Heart left ventricle (tissue), 16 donors: ENCODE data around the gene ATP13A2. TPM values are rescaled to one million over a fixed set of nuclear protein-coding genes. Genes with fewer than 3 reads are reported as not detected.

ENCODE experiments used
- ATAC-seq, 4 donors: fragments of 200-7000 bp; cut with Tn5 transposase; one replicate each; pipeline ENCODE4 v1.9.1; 2020 to 2022; ENCODE audit warnings: moderate library complexity in 4 of 4, mild to moderate bottlenecking in 3 of 4, moderate number of reproducible peaks in 1 of 4
- DNase-seq, 5 donors: peaks; one replicate each; pipeline ENCODE4 v3.0.0-alpha.2; 2020
- H3K27ac ChIP-seq, 12 donors: fragments of 200-600 bp; sonication (generic) in 4 of 12; one replicate each; pipeline versions ENCODE4 v1.5.0 to v1.8.0; 2016 to 2022; ENCODE audit warnings: mild to moderate bottlenecking in 2 of 12
- H3K27me3 ChIP-seq, 9 donors: fragments of 200-600 bp; sonication (generic) in 2 of 9; one replicate each; pipeline versions ENCODE4 v1.5.1 to v1.8.0; 2016 to 2022; ENCODE audit warnings: mild to moderate bottlenecking in 3 of 9
- H3K36me3 ChIP-seq, 9 donors: fragments of 200-600 bp; sonication (generic) in 2 of 9; one replicate each; pipeline versions ENCODE4 v1.5.0 to v1.8.0; 2018 to 2022; ENCODE audit warnings: mild to moderate bottlenecking in 2 of 9
- H3K4me1 ChIP-seq, 12 donors: fragments of 200-600 bp; sonication (generic) in 4 of 12; one replicate each; pipeline versions ENCODE4 v1.5.0 to v1.8.0; 2016 to 2022; ENCODE audit warnings: mild to moderate bottlenecking in 3 of 12
- H3K4me3 ChIP-seq, 12 donors: fragments of 200-600 bp; sonication (generic) in 4 of 12; one replicate each; pipeline versions ENCODE4 v1.5.0 to v1.8.0; 2017 to 2022; ENCODE audit warnings: mild to moderate bottlenecking in 9 of 12, moderate library complexity in 4 of 12
- H3K9me3 ChIP-seq, 12 donors: fragments of 200-600 bp; sonication (generic) in 4 of 12; one replicate each; pipeline versions ENCODE4 v1.5.0 to v1.8.0; 2016 to 2022; ENCODE audit warnings: mild to moderate bottlenecking in 1 of 12
- POLR2A ChIP-seq, 2 donors: fragments of 450-650 bp; IDR thresholded peaks; one replicate each; pipeline ENCODE4 v1.6.1; 2017; ENCODE audit warnings: antibody characterized with exemption in 2 of 2, mild to moderate bottlenecking in 2 of 2, moderate library complexity in 2 of 2
- WGBS, 4 donors: extraction: QIAGEN DNeasy Blood & Tissue Kit in 2 of 4; methylation state at CpG; one replicate each; pipeline versions ENCODE4 v1.1.5 to v1.1.7; 2013 to 2018; 5-methylcytosine and 5-hydroxymethylcytosine counted together
- intact Hi-C, 10 donors: fragments of 100-400 bp; cut with DNase I; formaldehyde crosslinking; loops; one replicate each; pipeline versions ENCODE4 v1.11.1 to v1.14.2; 2022
- polyA plus RNA-seq, 2 donors: library from polyadenylated mRNA; stranded (reverse); fragments of 200-250 nt; gene quantifications; one replicate each; pipeline ENCODE4 v1.2.3, GENCODE V29; 2013
- total RNA-seq, 9 donors: library from RNA; depleted of rRNA in 2 of 9; stranded (reverse); fragments of >200 nt in 2 of 9; fragmentation: NEBNext Ultra II Directional in 3 of 9; extraction: Animal tissue kit (Norgen Biotek cat#: 25700) in 3 of 9; gene quantifications; one replicate each; pipeline versions ENCODE4 v1.1.0 to v1.2.4, GENCODE V29; 2016 to 2023
- TF ChIP-seq, protein P1 (sequence below), 12 donors: fragments of 200-600 bp; sonication (generic) in 4 of 12; IDR thresholded peaks; one replicate each; pipeline versions ENCODE4 v1.5.0 to v1.8.0; 2018 to 2022; ENCODE audit warnings: antibody characterized with exemption in 12 of 12, mild to moderate bottlenecking in 5 of 12
- donor health status: ischemic (EF 13 %, LVEDD 7.1; RV severe dilation, severe dysfunction).
- donor health status: healthy with polysubstance abuse.
- donor health status: DM: no; HTN: yes; CAD: no.
- donor health status: DM: no; HTN: no; CAD: no.
- donor health status: ischemic (EF 25% LVEDD 6.9; RV normal size, moderate dysfunction).
- donor health status: ischemic (EF 25% LVEDD 5.7; RV mildly dilated, moderate dysfunction).
- donor health status: healthy.
- donor health status: DM: yes; HTN: yes; CAD: no.
- donor health status: ischemic (EF 35%, LVEDD 5.7; RV mildly dilated, moderate dysfunction).
- donor health status: nonischemic (EF 11% LVEDD 7.7; RV severe dilation, severe dysfunction).
- donor health status: DM: yes; HTN: yes; CAD: no.
- donor health status: PGD.
- donor health status: ischemic (EF 29% LVEDD 5.4; RV normal size, mild dysfunction).
- donor health status: nonischemic (EF 23%, LVEDD 6.1; RV moderate dilation, normal function).

ATP13A2 gene
- total and polyA plus RNA-seq, 11 donors = 7.3 to 37.2 (median 15.6) TPM

DNA sequence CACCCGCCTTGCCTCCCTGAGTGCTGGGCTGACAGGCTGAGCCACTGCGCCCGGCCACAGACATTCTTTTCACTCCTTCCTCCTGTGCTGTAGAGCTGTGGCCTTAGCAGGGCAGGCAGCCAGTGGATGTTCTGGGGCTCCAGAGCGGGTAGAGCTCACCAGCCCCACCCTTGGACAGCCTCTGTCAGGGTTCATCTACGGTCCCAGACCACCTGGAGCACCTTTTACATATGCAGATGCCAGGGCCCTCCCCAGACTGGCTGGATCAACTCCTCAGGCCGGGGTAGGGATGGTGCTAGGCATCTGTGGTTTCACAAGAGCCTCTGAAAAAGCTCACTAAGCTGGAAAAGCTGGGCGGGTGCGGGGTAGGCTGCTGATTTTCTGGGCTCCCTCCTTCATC lies 4.6 kb downstream of the ATP13A2 start:
- H3K4me1 ChIP-seq = peaks cover 0 to 28% (median 22%) of the 10 kb centered on the region in 12 donors
- no peak for TF ChIP-seq POLR2A (IDR thresholded peaks at IDR 0.05)
- TF ChIP-seq, protein P1, sequence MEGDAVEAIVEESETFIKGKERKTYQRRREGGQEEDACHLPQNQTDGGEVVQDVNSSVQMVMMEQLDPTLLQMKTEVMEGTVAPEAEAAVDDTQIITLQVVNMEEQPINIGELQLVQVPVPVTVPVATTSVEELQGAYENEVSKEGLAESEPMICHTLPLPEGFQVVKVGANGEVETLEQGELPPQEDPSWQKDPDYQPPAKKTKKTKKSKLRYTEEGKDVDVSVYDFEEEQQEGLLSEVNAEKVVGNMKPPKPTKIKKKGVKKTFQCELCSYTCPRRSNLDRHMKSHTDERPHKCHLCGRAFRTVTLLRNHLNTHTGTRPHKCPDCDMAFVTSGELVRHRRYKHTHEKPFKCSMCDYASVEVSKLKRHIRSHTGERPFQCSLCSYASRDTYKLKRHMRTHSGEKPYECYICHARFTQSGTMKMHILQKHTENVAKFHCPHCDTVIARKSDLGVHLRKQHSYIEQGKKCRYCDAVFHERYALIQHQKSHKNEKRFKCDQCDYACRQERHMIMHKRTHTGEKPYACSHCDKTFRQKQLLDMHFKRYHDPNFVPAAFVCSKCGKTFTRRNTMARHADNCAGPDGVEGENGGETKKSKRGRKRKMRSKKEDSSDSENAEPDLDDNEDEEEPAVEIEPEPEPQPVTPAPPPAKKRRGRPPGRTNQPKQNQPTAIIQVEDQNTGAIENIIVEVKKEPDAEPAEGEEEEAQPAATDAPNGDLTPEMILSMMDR (IDR thresholded peaks at IDR 0.05) = no peak
- H3K4me3 ChIP-seq = no peak overlapping the region
- H3K27me3 ChIP-seq = no peaks in the 10 kb centered on the region
- H3K27ac ChIP-seq = no peak overlapping the region
- WGBS, 4 donors = 91 to 96% (median 95%) methylated on average over 8 of the region's 8 CpGs
- DNase-seq (no peak), ATAC-seq (no peak)
- intact Hi-C loops = no loop called here
- H3K36me3 ChIP-seq = peaks cover 0 to 41% (median 30%) of the 10 kb centered on the region in 9 donors
- H3K9me3 ChIP-seq = no peaks in the 10 kb centered on the region

DNA sequence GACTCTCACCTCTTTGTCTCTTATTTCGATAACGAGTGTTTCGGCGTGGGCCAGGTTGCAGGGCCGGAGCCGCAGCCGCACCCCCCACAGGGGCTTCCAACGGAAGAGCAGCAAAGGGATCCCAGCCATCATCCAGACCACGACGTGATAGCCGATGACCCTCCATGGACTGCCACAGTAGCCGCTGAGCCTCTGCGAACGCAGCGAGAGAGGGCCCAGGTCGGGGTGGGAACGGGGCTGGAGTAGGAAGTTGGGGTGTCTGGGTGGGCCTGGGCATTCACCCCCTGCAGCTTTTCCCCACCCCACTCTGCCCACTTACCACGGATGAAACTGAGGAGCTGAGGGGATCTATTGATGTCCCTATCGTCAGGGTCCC lies 6.4 kb downstream of the ATP13A2 start:
- Histone ChIP-seq H3K36me3 (peaks cover 0 to 59% (median 41%) of the 10 kb centered on the region in 9 donors), H3K27me3 (no peaks in the 10 kb centered on the region), H3K9me3 (no peaks in the 10 kb centered on the region), H3K27ac (no peak overlapping the region), H3K4me3 (no peak overlapping the region), H3K4me1 (peaks cover 0 to 15% (median 10%) of the 10 kb centered on the region in 12 donors)
- intact Hi-C loops = no loop called here
- DNase-seq (no peak), ATAC-seq (no peak)
- no peak for TF ChIP-seq POLR2A (IDR thresholded peaks at IDR 0.05)
- TF ChIP-seq, protein P1 (IDR thresholded peaks at IDR 0.05) = no peak
- 89 to 96% (median 92%) methylated on average over 11 to 19 of the region's 19 CpGs for WGBS, 4 donors

DNA sequence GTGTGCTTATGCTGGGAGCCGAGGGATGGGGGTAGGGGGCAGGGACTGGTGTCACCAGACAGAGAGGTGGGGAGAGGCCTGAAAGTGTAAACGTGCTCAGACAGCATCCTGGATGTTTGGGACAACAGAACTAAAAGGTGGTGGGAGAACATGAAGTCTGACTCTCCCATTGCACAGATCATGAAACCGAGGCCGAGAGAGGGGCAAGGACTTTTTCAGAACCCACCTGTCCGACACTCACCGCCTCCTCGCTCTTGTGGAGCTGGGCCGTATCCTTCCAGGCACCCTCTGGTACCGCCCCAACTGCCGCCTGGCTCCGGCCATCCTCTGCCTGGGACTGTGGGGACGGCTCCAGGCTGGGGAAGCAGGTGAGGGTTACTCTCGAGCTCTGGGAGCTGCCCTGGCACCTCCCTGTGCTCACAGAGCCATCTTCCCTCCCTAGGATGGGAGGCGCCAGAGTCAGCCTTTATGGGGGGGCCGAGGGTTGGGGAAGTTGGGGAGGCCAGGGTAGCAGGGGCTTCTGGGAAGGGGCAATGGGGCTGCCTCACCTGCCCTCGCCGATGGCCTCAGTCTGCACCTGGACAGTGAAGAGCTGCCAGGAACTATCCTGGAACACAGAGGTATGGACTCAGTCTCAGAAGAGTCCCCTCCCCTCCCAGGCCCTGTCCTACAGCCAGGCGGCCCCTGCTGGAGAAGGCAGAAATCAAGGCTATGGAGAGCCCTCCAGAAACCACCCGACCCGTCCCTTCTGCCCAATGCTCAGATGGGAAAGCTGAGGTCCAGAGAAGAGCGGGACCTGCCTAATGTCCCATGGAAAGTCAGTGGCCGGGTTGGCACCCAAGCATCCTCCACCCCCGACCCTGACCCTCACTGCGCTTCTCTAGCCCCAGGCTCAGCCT lies 7.0 kb downstream of the ATP13A2 start:
- Histone ChIP-seq H3K4me1 (peaks cover 0 to 9% (median 4%) of the 10 kb centered on the region in 12 donors), H3K4me3 (no peak overlapping the region), H3K36me3 (peaks cover 0 to 65% (median 47%) of the 10 kb centered on the region in 9 donors), H3K27ac (no peak overlapping the region), H3K27me3 (no peaks in the 10 kb centered on the region), H3K9me3 (no peaks in the 10 kb centered on the region)
- ATAC-seq (no peak), DNase-seq (no peak)
- no peak for TF ChIP-seq POLR2A (IDR thresholded peaks at IDR 0.05)
- TF ChIP-seq, protein P1 (IDR thresholded peaks at IDR 0.05) = no peak
- WGBS, 4 donors = 92 to 96% (median 94%) methylated on average over 21 to 24 of the region's 24 CpGs
- intact Hi-C loops = no loop called here

DNA sequence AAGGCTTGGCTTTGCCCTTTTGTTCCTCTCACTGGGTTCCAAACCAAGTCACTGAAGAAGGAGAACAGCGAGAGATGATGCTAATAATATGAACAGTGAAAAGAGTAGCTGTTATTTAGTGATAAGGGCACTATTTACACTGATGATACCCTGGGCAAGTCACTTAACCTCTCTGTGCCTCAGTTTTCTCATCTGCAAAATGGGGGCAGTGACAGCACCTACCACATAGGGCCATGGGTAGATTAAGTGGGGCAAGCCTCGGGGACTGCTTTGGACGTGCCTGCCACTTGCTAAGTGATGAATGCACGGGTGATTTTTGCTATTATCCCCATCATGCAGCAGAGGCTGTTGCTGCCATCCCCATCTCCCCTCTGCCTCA lies 9.2 kb downstream of the ATP13A2 start:
- Histone ChIP-seq H3K27ac (no peak overlapping the region), H3K36me3 (peaks cover 0 to 86% (median 59%) of the 10 kb centered on the region in 9 donors), H3K4me1 (no peaks in the 10 kb centered on the region), H3K4me3 (no peak overlapping the region), H3K9me3 (no peaks in the 10 kb centered on the region), H3K27me3 (no peaks in the 10 kb centered on the region)
- no peak for ATAC-seq
- no peak for DNase-seq
- 94 to 100% (median 97%) methylated on average over 4 of the region's 4 CpGs for WGBS, 4 donors
- intact Hi-C loops = no loop called here
- TF ChIP-seq, protein P1 (IDR thresholded peaks at IDR 0.05) = no peak
- TF ChIP-seq POLR2A (IDR thresholded peaks at IDR 0.05) = no peak
